Neutrophil (primary cell): ENCODE measurements around the gene BMPER.

Source experiments
- H3K27ac ChIP-seq: fragments of 200-600 bp; sonication (generic); 2 replicates; pipeline ENCODE4 v1.5.1; 2016; ENCODE audit warnings: mild to moderate bottlenecking, moderate library complexity
- H3K27me3 ChIP-seq: fragments of 200-600 bp; sonication (generic); 2 replicates; pipeline ENCODE4 v1.6.0; 2016; ENCODE audit warnings: mild to moderate bottlenecking
- H3K36me3 ChIP-seq: fragments of 200-600 bp; sonication (generic); 2 replicates; pipeline ENCODE4 v1.5.1; 2017
- H3K4me1 ChIP-seq, 2 experiments: fragments of 200-600 bp in 1 of 2; sonication (generic) in 1 of 2; 1 replicate in 1 of 2; 2 replicates in 1 of 2; pipeline versions ENCODE4 v1.5.1 to v1.6.1; 2013 to 2016; ENCODE audit warnings: low read depth in 1 of 2, low read length in 1 of 2, mild to moderate bottlenecking in 1 of 2, moderate library complexity in 1 of 2; ENCODE audit not compliant: control insufficient read depth in 1 of 2, insufficient read depth in 1 of 2
- H3K4me3 ChIP-seq, 2 experiments: fragments of 200-600 bp in 1 of 2; sonication (generic) in 1 of 2; 1 replicate in 1 of 2; 2 replicates in 1 of 2; pipeline ENCODE4 v1.5.1; 2013 to 2016; ENCODE audit warnings: low read depth in 1 of 2, low read length in 1 of 2, mild to moderate bottlenecking in 1 of 2, moderate library complexity in 1 of 2
- H3K9me3 ChIP-seq: fragments of 200-600 bp; sonication (generic); 2 replicates; pipeline ENCODE4 v1.5.1; 2016
- TF ChIP-seq, protein P1 (sequence below): fragments of 200-600 bp; sonication (generic); IDR thresholded peaks from 2 replicates; pipeline ENCODE4 v1.5.1; 2016; ENCODE audit warnings: antibody characterized with exemption

BMPER gene

DNA sequence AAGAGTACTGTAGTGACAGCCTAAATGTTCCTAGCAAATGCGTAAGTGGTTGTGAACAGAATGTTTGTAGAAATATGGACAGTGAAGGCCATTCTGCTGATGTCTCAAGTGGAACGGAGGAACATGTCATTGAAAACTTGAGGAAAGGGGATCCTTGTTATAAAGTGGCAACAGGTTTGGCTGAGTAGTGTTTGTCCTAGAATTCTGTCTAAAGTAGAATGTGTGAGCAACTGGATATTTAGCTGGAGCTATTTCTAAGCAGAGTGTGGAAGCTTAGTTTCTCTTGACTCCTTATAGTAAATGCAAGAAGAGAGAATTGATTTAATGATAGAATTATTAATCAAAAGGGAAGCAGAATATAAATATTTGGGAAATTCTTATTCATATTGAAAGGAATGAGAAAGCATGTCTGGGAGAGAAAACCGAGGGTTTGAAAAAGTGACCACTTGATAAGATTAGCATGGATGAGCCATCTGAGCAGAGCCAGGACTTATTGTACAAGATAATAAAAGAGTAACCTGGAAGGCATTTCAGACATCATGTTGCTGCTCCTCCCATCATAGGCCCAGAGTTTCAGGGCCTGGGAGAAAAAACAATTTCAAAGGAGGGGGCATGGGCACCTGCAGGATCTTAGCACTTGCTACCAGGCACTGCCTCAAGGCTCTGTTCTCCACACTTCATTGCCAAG is 276.1 kb downstream of the BMPER start:
- Histone ChIP-seq H3K9me3 (no peaks in the 10 kb centered on the region), H3K36me3 (no peaks in the 10 kb centered on the region), H3K27me3 (no peaks in the 10 kb centered on the region), H3K4me3 (no peak overlapping the region), H3K27ac (no peak overlapping the region), H3K4me1 (no peaks in the 10 kb centered on the region)
- TF ChIP-seq, protein P1, sequence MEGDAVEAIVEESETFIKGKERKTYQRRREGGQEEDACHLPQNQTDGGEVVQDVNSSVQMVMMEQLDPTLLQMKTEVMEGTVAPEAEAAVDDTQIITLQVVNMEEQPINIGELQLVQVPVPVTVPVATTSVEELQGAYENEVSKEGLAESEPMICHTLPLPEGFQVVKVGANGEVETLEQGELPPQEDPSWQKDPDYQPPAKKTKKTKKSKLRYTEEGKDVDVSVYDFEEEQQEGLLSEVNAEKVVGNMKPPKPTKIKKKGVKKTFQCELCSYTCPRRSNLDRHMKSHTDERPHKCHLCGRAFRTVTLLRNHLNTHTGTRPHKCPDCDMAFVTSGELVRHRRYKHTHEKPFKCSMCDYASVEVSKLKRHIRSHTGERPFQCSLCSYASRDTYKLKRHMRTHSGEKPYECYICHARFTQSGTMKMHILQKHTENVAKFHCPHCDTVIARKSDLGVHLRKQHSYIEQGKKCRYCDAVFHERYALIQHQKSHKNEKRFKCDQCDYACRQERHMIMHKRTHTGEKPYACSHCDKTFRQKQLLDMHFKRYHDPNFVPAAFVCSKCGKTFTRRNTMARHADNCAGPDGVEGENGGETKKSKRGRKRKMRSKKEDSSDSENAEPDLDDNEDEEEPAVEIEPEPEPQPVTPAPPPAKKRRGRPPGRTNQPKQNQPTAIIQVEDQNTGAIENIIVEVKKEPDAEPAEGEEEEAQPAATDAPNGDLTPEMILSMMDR, result no peak

GRCh38 chr7:34184466-34184865 is 279.1 kb downstream of the BMPER start:
- Histone ChIP-seq H3K4me1 (no peaks in the 10 kb centered on the region), H3K9me3 (no peaks in the 10 kb centered on the region), H3K36me3 (no peaks in the 10 kb centered on the region), H3K27me3 (no peaks in the 10 kb centered on the region), H3K4me3 (no peak overlapping the region), H3K27ac (no peak overlapping the region)
- TF ChIP-seq, protein P1, result no peak

DNA sequence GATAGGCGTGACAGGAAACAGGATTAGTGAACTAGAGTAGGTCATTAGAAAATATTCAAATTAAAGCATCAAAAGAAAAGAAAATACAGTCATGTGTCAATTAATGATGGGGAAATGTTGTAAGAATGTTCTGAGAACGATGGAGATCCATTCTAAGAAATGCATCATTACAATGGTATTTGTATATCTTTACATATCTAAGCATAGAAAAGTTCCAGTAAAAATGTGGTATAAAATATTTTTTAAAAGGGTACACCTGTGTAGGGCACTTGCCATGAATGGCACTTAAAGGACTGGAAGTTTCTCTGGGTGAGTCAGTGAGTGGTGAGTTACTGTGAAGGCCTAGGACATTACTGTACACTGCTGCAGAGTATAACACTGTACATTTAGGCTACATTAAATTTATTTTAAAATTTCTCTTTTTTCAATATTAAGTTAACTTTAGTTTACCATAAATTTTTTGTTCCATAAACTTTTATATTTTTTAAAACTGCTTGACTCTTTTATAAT is 282.5 kb downstream of the BMPER start:
- H3K9me3 ChIP-seq, result no peaks in the 10 kb centered on the region
- H3K4me1 ChIP-seq, result no peaks in the 10 kb centered on the region
- no peak overlapping the region for H3K4me3 ChIP-seq
- H3K27ac ChIP-seq, result no peak overlapping the region
- H3K27me3 ChIP-seq, result no peaks in the 10 kb centered on the region
- no peaks in the 10 kb centered on the region for H3K36me3 ChIP-seq
- TF ChIP-seq, protein P1, result no peak

DNA sequence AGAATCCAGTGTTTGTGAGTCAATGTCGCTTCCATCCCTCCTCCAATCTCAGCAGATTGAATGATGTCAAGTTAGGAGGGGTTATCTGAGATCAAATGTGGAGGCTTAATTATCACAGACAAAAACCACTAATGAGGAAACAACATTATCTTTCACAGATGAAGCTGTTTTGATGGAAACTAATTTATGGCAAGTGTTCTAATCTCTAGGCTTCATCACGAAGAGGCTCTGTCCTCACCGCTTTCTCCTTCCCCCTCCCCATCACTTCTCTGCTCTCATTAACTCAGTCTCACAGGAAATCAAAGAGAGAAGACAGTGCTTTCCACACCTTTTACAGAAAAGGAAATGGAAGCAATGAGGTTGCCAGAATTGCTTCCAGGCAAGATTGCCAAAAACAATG is 283.7 kb downstream of the BMPER start:
- no peak overlapping the region for H3K27ac ChIP-seq
- no peak overlapping the region for H3K4me3 ChIP-seq
- TF ChIP-seq, protein P1, result no peak
- no peaks in the 10 kb centered on the region for H3K27me3 ChIP-seq
- H3K9me3 ChIP-seq, result no peaks in the 10 kb centered on the region
- no peaks in the 10 kb centered on the region for H3K36me3 ChIP-seq
- H3K4me1 ChIP-seq, result no peaks in the 10 kb centered on the region

- H3K27ac ChIP-seq, result no peak overlapping the region
- H3K4me3 ChIP-seq, result no peak overlapping the region
- no peaks in the 10 kb centered on the region for H3K36me3 ChIP-seq
- TF ChIP-seq, protein P1, result no peak
- no peaks in the 10 kb centered on the region for H3K27me3 ChIP-seq
- no peaks in the 10 kb centered on the region for H3K9me3 ChIP-seq
- no peaks in the 10 kb centered on the region for H3K4me1 ChIP-seq
Measured at GRCh38 chr7:34190299-34190698, 285.0 kb downstream of the BMPER start.
